CD4-positive, alpha-beta T cell (primary cell): ENCODE results near the gene B3GNT2. TPM values are rescaled to one million over a fixed set of nuclear protein-coding genes. Genes with fewer than 3 reads are reported as not detected.

Experiments
- ATAC-seq: fragments of 200-7000 bp; cut with Tn5 transposase; one replicate; pipeline ENCODE4 v1.10.0; 2022; ENCODE audit warnings: mild to moderate bottlenecking; ENCODE audit not compliant: poor library complexity
- CTCF ChIA-PET: fragments of 350-600 bp; sonication (Branson Sonifier 250); formaldehyde crosslinking; loops from one replicate; lab custom pipeline; 2021; ENCODE audit warnings: antibody characterized with exemption, inconsistent platforms; lab: Charles Lee
- POLR2A ChIA-PET: fragments of 350-600 bp; sonication (Branson Sonifier 250); formaldehyde crosslinking; loops from one replicate; lab custom pipeline; 2021; ENCODE audit warnings: antibody characterized with exemption, inconsistent platforms; lab: Charles Lee
- DNase-seq, 14 experiments: peaks; one replicate each; pipeline ENCODE4 v3.0.0-alpha.2; 2013 to 2020; ENCODE audit warnings: mixed read lengths in 2 of 14
- H3K27ac ChIP-seq, 2 donors: one replicate each; pipeline versions ENCODE4 v1.5.1 to v1.7.0; 2013; ENCODE audit warnings: low read length in 2 of 2, low read depth in 1 of 2, mild to moderate bottlenecking in 1 of 2
- H3K27me3 ChIP-seq, 2 experiments: 1 replicate in 1 of 2; 2 replicates in 1 of 2; pipeline versions ENCODE4 v1.6.1 to v1.7.0; 2013; ENCODE audit warnings: low read length in 2 of 2, control low read depth in 1 of 2, mild to moderate bottlenecking in 1 of 2, moderate library complexity in 1 of 2; ENCODE audit not compliant: insufficient read depth in 2 of 2, control insufficient read depth in 1 of 2
- H3K36me3 ChIP-seq: one replicate; pipeline ENCODE4 v1.6.1; 2013; ENCODE audit warnings: low read length, control low read depth; ENCODE audit not compliant: insufficient read depth
- H3K4me1 ChIP-seq: one replicate; pipeline ENCODE4 v1.6.1; 2013; ENCODE audit warnings: low read length, control low read depth; ENCODE audit not compliant: insufficient read depth
- H3K4me3 ChIP-seq: one replicate; pipeline ENCODE4 v1.5.1; 2013; ENCODE audit warnings: mild to moderate bottlenecking, low read length, moderate library complexity
- H3K9me3 ChIP-seq, 2 experiments: 1 replicate in 1 of 2; 2 replicates in 1 of 2; pipeline versions ENCODE4 v1.6.1 to v1.7.0; 2013; ENCODE audit warnings: low read length in 2 of 2, mild to moderate bottlenecking in 2 of 2, control low read depth in 1 of 2, moderate library complexity in 1 of 2; ENCODE audit not compliant: control insufficient read depth in 1 of 2, insufficient read depth in 1 of 2
- H3K27ac Mint-ChIP-seq: one replicate; pipeline ENCODE4 v1.8.0; 2020; ENCODE audit warnings: mixed read lengths
- H3K27me3 Mint-ChIP-seq: one replicate; pipeline ENCODE4 v1.8.0; 2021; ENCODE audit warnings: mixed read lengths
- H3K36me3 Mint-ChIP-seq: one replicate; pipeline ENCODE4 v1.8.0; 2021; ENCODE audit warnings: low read depth, mixed read lengths
- H3K4me1 Mint-ChIP-seq: one replicate; pipeline ENCODE4 v1.8.0; 2021; ENCODE audit warnings: low read depth, mixed read lengths
- H3K4me3 Mint-ChIP-seq: one replicate; pipeline ENCODE4 v1.8.0; 2020; ENCODE audit warnings: mild to moderate bottlenecking, mixed read lengths
- H3K9me3 Mint-ChIP-seq: one replicate; pipeline ENCODE4 v1.8.0; 2020; ENCODE audit warnings: mixed read lengths
- intact Hi-C, 2 experiments: fragments of 100-400 bp; cut with DNase I in 1 of 2; cut with micrococcal nuclease in 1 of 2; formaldehyde crosslinking; loops; one replicate each; pipeline versions ENCODE4 v1.15.1 to v1.9.0; 2023 to 2025; cut with DNase I, micrococcal nuclease
- total RNA-seq, 174 experiments: library from RNA in 2 of 174; stranded (reverse) in 2 of 174; gene quantifications; one replicate each; pipeline ENCODE4 v1.2.3 and lab custom pipeline; 2021 to 2026
- TF ChIP-seq, protein P1 (sequence below): fragments of 200-600 bp; IDR thresholded peaks from one replicate; pipeline ENCODE4 v1.8.0; 2022; ENCODE audit warnings: antibody characterized with exemption, mild to moderate bottlenecking

The B3GNT2 gene
- total RNA-seq, 2 experiments from 2014 or later: 47.7 TPM

DNA sequence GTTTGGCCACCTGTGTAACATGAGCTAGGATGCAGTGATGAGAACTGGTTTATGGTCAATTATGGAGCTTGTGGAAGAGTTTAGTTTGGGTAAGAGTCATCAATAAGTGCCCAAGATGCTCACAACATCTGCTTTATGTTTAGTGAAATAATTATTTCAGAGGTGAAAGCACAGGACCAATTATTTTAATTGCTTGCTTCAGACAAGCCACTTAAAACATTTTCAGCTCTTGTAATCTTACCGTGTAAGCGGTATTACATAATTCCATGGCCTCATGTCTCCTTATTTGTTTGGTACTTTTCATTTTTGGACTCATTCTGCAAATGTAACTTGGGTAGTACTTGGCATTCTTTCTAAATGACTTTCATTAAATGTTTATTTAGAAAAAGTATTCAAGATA is 5.4 kb downstream of the B3GNT2 start:
- Mint-ChIP-seq H3K36me3 (peaks cover 6% of the 10 kb centered on the region), H3K27ac (peak overlapping the region; percentile 76), H3K9me3 (no peaks in the 10 kb centered on the region), H3K27me3 (no peaks in the 10 kb centered on the region), H3K4me3 (no peak overlapping the region), H3K4me1 (peaks cover 81% of the 10 kb centered on the region)
- no peak for ATAC-seq
- POLR2A ChIA-PET: interaction anchor here (1.0 kb wide), 1 partner anchor 11 kb away, joined by 3 read pairs; no protein-coding TSS in a partner anchor
- DNase-seq: no peak
- no peak overlapping the region for H3K27ac ChIP-seq
- peaks cover 65% of the 10 kb centered on the region for H3K4me1 ChIP-seq
- H3K4me3 ChIP-seq: no peak overlapping the region
- H3K9me3 ChIP-seq: no peaks in the 10 kb centered on the region
- H3K36me3 ChIP-seq: no peaks in the 10 kb centered on the region
- CTCF ChIA-PET: interaction anchor here (1.0 kb wide), 1 partner anchor 8 kb away, joined by 3 read pairs; no protein-coding TSS in a partner anchor
- intact Hi-C loops: no loop called here
- TF ChIP-seq, protein P1, sequence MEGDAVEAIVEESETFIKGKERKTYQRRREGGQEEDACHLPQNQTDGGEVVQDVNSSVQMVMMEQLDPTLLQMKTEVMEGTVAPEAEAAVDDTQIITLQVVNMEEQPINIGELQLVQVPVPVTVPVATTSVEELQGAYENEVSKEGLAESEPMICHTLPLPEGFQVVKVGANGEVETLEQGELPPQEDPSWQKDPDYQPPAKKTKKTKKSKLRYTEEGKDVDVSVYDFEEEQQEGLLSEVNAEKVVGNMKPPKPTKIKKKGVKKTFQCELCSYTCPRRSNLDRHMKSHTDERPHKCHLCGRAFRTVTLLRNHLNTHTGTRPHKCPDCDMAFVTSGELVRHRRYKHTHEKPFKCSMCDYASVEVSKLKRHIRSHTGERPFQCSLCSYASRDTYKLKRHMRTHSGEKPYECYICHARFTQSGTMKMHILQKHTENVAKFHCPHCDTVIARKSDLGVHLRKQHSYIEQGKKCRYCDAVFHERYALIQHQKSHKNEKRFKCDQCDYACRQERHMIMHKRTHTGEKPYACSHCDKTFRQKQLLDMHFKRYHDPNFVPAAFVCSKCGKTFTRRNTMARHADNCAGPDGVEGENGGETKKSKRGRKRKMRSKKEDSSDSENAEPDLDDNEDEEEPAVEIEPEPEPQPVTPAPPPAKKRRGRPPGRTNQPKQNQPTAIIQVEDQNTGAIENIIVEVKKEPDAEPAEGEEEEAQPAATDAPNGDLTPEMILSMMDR: no peak
- no peaks in the 10 kb centered on the region for H3K27me3 ChIP-seq

- DNase-seq (no peak), ATAC-seq (no peak)
- Mint-ChIP-seq H3K27ac (peak overlapping the region; percentile 7), H3K27me3 (no peaks in the 10 kb centered on the region), H3K9me3 (no peaks in the 10 kb centered on the region), H3K4me3 (peak overlapping the region; percentile 25), H3K4me1 (peaks cover 89% of the 10 kb centered on the region), H3K36me3 (peaks cover 5% of the 10 kb centered on the region)
- no peak overlapping the region for H3K27ac ChIP-seq
- no peaks in the 10 kb centered on the region for H3K27me3 ChIP-seq
- CTCF ChIA-PET: no interaction called here
- H3K9me3 ChIP-seq: no peaks in the 10 kb centered on the region
- POLR2A ChIA-PET: no interaction called here
- no peak overlapping the region for H3K4me3 ChIP-seq
- H3K4me1 ChIP-seq: peaks cover 65% of the 10 kb centered on the region
- H3K36me3 ChIP-seq: no peaks in the 10 kb centered on the region
- TF ChIP-seq, protein P1: no peak
- intact Hi-C loops: no loop called here
Measured at GRCh38 chr2:62202019-62202722, 6.3 kb downstream of the B3GNT2 start.

- no peaks in the 10 kb centered on the region for H3K27me3 Mint-ChIP-seq
- intact Hi-C loops: no loop called here
Measured at GRCh38 chr2:62202729-62203128, 6.8 kb downstream of the B3GNT2 start.

More at GRCh38 chr2:62202729-62203128, 6.8 kb downstream of the B3GNT2 start:
- ATAC-seq: no peak
- H3K9me3 ChIP-seq: no peaks in the 10 kb centered on the region
- no peak overlapping the region for H3K27ac ChIP-seq
- Mint-ChIP-seq H3K9me3 (no peaks in the 10 kb centered on the region), H3K36me3 (no peaks in the 10 kb centered on the region), H3K4me1 (peaks cover 94% of the 10 kb centered on the region), H3K4me3 (peak overlapping the region; percentile 25), H3K27ac (peak overlapping the region; percentile 7)
- TF ChIP-seq, protein P1: no peak
- H3K4me3 ChIP-seq: no peak overlapping the region
- POLR2A ChIA-PET: no interaction called here
- no peaks in the 10 kb centered on the region for H3K36me3 ChIP-seq
- DNase-seq: no peak
- CTCF ChIA-PET: no interaction called here
- H3K27me3 ChIP-seq: no peaks in the 10 kb centered on the region
- peaks cover 65% of the 10 kb centered on the region for H3K4me1 ChIP-seq
